ENCODE data around the gene ELOVL5. TPM values are rescaled to one million over a fixed set of nuclear protein-coding genes. Genes with fewer than 3 reads are reported as not detected.

The ELOVL5 gene
- total RNA-seq, 4 donors from 2014 or later: 125 to 251 (median 186) TPM

DNA sequence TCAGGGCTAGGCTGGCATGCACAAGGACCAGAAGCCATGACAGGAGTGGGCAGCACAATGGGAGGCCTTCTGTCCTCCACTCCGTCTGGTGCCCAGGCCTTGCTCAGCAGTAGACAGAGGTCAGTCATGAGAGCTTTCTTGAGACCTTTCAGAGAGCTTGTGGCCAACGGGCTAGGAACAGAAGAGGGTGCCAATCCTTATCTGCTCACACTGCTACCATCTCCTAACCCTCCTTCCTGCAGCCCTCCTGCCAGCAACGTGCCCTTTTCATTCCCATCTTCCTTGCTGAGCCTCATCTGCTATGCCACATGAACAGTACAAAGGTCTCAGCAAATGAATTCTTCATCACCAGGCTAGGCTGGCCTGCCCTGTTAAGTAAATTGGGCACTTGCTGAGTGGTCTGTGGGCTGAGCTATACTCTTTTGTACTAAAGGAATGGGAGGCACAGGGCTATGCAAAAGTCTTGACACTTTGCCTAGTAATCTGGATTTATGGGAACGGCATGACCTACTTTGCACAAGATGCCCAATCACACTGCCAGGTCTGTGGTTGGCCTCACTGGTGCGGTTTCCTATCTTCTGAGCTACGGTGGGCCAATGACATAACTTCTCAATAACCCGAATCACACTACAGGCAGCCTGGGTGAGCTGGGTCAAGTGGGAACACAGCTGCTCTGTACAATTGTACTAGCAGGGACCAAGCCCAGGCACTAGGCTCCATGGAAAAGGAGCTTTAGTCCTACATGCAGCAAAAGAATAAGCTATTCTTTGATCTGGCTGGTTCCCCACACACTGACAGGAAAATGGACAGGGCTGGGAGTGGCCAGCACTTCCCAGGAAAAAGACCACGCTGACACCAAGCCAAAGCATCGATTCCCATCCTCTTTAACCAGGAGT lies 47.8 kb downstream of the ELOVL5 start:
- TF ChIP-seq, protein P1, sequence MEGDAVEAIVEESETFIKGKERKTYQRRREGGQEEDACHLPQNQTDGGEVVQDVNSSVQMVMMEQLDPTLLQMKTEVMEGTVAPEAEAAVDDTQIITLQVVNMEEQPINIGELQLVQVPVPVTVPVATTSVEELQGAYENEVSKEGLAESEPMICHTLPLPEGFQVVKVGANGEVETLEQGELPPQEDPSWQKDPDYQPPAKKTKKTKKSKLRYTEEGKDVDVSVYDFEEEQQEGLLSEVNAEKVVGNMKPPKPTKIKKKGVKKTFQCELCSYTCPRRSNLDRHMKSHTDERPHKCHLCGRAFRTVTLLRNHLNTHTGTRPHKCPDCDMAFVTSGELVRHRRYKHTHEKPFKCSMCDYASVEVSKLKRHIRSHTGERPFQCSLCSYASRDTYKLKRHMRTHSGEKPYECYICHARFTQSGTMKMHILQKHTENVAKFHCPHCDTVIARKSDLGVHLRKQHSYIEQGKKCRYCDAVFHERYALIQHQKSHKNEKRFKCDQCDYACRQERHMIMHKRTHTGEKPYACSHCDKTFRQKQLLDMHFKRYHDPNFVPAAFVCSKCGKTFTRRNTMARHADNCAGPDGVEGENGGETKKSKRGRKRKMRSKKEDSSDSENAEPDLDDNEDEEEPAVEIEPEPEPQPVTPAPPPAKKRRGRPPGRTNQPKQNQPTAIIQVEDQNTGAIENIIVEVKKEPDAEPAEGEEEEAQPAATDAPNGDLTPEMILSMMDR (IDR thresholded peaks at IDR 0.05): no peak
- no peak for DNase-seq (ENCODE audit: low spot score)

DNA sequence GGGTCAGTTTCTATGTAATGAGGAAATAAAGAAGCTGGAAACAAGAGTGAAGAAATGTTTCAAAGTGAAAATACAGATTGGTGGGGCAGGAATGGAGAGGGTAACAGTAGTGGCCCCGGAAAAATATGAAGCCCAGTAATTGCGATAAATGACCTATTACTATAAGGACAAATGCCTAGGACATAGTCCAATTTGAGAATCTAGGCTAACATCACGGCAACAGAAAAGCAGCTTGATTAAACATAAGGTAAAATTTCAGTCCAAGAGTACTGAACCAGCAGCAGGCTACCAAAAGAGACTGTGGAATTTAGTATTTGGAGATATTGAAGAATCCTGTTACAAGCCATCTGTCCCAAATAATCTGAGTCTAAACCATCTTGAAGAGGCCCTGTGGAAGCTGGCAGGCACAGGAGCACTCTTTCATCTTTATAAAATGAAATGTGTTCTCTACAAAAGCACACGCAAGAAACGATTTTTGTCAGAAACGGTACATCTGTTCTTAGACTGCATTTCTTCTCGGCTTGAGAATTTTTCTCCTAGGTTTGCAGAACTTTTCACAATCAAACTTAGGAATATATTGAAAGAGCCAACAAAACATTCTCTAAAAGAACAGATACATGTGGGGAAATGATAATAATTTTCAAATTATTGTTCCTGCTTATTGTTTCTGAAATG lies 49.3 kb downstream of the ELOVL5 start:
- TF ChIP-seq, protein P1 (IDR thresholded peaks at IDR 0.05): no peak
- no peak for DNase-seq (ENCODE audit: low spot score)
- no peak for ATAC-seq (ENCODE audit: low FRiP score)

More for the DNA sequence above, 47.8 kb downstream of the ELOVL5 start:
- no peak for ATAC-seq (ENCODE audit: low FRiP score)

DNA sequence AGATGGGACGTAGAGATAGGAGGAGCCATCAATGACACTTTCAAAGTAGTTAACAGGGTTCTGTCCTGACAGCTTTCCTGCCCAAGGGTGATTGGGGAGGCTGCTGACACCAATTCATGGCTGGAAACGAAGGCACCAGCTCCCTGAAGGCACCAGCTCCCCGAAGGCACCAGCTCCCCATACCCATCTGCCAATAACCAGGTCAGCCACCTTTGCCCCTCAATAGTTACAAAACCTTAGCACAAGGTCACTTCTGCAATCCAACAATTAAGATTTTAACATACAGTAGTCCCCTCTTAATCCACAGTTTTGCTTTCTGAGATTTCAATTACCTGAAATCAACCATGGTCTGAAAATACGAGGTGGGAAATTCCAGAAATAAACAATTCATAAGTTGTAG lies 51.7 kb downstream of the ELOVL5 start:
- ATAC-seq (ENCODE audit: low FRiP score) (no peak), DNase-seq (ENCODE audit: low spot score) (no peak)
- TF ChIP-seq, protein P1 (IDR thresholded peaks at IDR 0.05): no peak

DNA sequence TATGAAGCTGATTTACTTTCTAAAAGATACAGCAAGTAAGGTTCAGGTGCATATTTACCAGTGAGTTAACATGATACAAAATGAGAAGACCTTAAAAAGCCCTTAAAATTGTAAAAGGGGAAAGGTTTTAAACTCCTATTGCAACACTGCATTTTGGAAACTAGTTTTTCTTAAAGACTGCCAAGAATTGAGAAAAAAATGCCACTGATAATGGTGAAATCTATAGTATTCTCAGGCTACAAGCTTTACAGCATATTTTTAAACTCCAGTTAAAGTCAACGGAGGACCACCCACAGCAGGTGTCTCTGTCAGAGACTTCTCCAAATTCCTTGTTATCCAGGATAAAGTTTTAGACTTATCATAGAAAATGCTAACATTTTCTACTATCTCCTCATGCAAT lies 53.6 kb downstream of the ELOVL5 start:
- DNase-seq (ENCODE audit: low spot score): no peak
- ATAC-seq (ENCODE audit: low FRiP score): no peak
- TF ChIP-seq, protein P1 (IDR thresholded peaks at IDR 0.05): no peak

DNA sequence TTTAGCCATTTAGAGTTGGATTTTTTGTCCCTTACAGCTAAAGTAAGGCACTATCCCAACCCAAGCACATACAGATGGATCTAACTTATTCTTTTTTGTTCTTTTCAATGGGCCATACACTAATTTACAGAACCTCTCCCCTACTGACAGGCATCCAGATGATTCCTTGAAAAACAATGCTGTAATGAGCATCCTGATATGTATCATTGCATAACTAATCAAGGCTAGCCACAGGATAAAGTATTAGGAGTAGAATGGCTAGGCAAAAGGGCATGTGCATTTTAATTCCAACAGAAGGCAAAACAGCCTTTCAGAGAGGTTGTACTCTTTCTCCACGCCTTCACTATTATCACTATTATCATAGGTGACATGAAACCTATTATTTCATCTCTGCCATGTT lies 54.1 kb downstream of the ELOVL5 start:
- no peak for ATAC-seq (ENCODE audit: low FRiP score)
- TF ChIP-seq, protein P1 (IDR thresholded peaks at IDR 0.05): no peak
- DNase-seq (ENCODE audit: low spot score): no peak

DNA sequence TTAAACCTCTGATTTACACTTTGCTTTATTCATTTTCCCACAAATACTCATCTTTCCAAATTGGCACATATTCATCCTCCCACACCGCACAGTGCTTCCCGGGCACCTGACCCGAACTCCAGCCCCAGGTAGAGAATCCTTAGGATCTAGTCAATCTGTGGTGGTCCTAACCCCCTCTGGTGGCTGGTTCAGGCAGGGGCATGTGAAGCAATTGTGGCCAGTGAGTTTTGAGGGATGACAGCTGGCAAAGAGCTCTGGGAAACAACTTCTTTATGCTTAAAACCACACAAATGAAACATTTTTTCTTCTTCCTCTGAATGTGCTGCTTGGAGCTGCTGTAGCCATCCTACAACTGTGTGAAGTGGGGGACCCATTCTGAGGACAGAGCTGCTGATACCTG lies 54.7 kb downstream of the ELOVL5 start:
- ATAC-seq (ENCODE audit: low FRiP score) (no peak), DNase-seq (ENCODE audit: low spot score) (no peak)

More for the DNA sequence above, 54.7 kb downstream of the ELOVL5 start:
- TF ChIP-seq, protein P1 (IDR thresholded peaks at IDR 0.05): no peak

Measured in omental fat pad (tissue), 4 donors.